Hepatocyte (in vitro differentiated cells): ENCODE results near the gene FBXL3.

ENCODE experiments used
- EZH2 ChIP-seq: fragments of 200-600 bp; sonication (generic); IDR thresholded peaks from 2 replicates; pipeline ENCODE4 v1.6.1; 2016; ENCODE audit warnings: antibody characterized with exemption, mild to moderate bottlenecking, borderline replicate concordance
- EZH2phosphoT487 ChIP-seq: fragments of 200-600 bp; sonication (generic); IDR thresholded peaks from one replicate; pipeline ENCODE4 v1.6.1; 2018; ENCODE audit warnings: antibody characterized with exemption, mild to moderate bottlenecking, low read depth, moderate library complexity; ENCODE audit not compliant: unreplicated experiment, severe bottlenecking
- TF ChIP-seq, protein P1 (sequence below): fragments of 200-600 bp; sonication (generic); IDR thresholded peaks from 2 replicates; pipeline ENCODE4 v1.5.1; 2016; ENCODE audit warnings: antibody characterized with exemption, mild to moderate bottlenecking; ENCODE audit not compliant: poor library complexity

DNA sequence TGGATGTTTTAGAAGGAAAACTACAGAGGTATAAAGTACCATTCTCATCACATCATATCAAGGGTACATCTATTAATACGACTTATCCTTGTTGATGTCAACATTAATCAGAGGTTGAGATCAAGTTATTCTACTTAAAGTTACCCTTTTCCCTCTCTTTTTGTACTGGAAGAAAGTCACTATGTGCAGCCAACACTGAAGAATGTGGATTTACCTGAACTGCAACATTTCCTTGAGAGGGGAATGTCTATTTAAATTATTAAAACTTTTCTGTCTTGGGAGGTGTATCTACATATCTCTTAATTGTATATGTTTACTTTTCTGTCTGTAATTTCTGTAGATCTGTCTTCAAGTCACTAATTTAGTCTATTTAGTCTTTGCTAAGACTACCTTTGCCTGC, 2.5 kb upstream of the FBXL3 start:
- TF ChIP-seq, protein P1, sequence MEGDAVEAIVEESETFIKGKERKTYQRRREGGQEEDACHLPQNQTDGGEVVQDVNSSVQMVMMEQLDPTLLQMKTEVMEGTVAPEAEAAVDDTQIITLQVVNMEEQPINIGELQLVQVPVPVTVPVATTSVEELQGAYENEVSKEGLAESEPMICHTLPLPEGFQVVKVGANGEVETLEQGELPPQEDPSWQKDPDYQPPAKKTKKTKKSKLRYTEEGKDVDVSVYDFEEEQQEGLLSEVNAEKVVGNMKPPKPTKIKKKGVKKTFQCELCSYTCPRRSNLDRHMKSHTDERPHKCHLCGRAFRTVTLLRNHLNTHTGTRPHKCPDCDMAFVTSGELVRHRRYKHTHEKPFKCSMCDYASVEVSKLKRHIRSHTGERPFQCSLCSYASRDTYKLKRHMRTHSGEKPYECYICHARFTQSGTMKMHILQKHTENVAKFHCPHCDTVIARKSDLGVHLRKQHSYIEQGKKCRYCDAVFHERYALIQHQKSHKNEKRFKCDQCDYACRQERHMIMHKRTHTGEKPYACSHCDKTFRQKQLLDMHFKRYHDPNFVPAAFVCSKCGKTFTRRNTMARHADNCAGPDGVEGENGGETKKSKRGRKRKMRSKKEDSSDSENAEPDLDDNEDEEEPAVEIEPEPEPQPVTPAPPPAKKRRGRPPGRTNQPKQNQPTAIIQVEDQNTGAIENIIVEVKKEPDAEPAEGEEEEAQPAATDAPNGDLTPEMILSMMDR = no peak
- TF ChIP-seq EZH2 (no peak), EZH2phosphoT487 (no peak)
